Lower leg skin (tissue), 4 donors: ENCODE results near the gene SLC4A5. TPM values are rescaled to one million over a fixed set of nuclear protein-coding genes. Genes with fewer than 3 reads are reported as not detected.

Experiments used
- DNase-seq, 2 donors: peaks; one replicate each; pipeline ENCODE4 v3.0.0-alpha.2; 2019; ENCODE audit warnings: low spot score in 2 of 2
- H3K4me3 ChIP-seq: fragments of 200-600 bp; sonication (generic); 2 replicates; pipeline ENCODE4 v1.5.1; 2017; ENCODE audit warnings: mild to moderate bottlenecking, low read depth; ENCODE audit not compliant: poor library complexity, severe bottlenecking
- POLR2A ChIP-seq, 2 donors: fragments of 450-650 bp; IDR thresholded peaks; one replicate each; pipeline ENCODE4 v1.6.1; 2016 to 2017; ENCODE audit warnings: antibody characterized with exemption in 2 of 2, mild to moderate bottlenecking in 1 of 2, moderate library complexity in 1 of 2
- WGBS, 2 donors: methylation state at CpG; one replicate each; pipeline ENCODE4 v1.1.5; 2018; 5-methylcytosine and 5-hydroxymethylcytosine counted together
- intact Hi-C: fragments of 100-400 bp; cut with DNase I; formaldehyde crosslinking; loops from one replicate; pipeline ENCODE4 v1.15.0; 2023; ENCODE audit warnings: low total_unique reads
- total RNA-seq, 4 donors: library from RNA; depleted of rRNA; stranded (reverse); fragments of >200 nt; gene quantifications; one replicate each; pipeline ENCODE4 v1.1.0, GENCODE V29; 2016
- TF ChIP-seq, protein P1 (sequence below), 3 donors: fragments of 450-650 bp; IDR thresholded peaks; one replicate each; pipeline ENCODE4 v1.5.1; 2016; ENCODE audit warnings: antibody characterized with exemption in 3 of 3, mild to moderate bottlenecking in 3 of 3, moderate library complexity in 2 of 3

Gene SLC4A5
- total RNA-seq, 4 donors from 2014 or later, result 3.0 to 5.6 (median 3.7) TPM

DNA sequence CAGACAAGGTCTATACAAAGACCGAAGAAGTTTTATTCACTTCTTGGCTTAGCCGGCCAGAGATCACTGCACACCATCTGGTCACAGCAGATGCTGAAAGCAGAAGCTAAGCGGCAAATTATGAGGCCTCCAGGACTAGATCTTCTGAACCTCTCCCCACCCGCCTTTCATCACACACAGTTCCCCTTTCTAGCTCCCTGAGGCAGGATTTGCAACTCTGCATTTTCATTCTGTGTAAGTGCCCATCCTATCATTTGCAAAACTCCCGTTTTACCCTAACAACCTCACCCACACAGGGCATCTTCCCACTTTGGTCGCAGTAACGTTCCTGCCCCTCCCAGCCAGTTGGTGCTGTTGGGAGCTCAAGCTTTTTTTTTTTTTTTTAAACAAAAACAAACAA, 161.5 kb downstream of the SLC4A5 start:
- DNase-seq, result peak; percentile 64 to 71
- TF ChIP-seq, protein P1, sequence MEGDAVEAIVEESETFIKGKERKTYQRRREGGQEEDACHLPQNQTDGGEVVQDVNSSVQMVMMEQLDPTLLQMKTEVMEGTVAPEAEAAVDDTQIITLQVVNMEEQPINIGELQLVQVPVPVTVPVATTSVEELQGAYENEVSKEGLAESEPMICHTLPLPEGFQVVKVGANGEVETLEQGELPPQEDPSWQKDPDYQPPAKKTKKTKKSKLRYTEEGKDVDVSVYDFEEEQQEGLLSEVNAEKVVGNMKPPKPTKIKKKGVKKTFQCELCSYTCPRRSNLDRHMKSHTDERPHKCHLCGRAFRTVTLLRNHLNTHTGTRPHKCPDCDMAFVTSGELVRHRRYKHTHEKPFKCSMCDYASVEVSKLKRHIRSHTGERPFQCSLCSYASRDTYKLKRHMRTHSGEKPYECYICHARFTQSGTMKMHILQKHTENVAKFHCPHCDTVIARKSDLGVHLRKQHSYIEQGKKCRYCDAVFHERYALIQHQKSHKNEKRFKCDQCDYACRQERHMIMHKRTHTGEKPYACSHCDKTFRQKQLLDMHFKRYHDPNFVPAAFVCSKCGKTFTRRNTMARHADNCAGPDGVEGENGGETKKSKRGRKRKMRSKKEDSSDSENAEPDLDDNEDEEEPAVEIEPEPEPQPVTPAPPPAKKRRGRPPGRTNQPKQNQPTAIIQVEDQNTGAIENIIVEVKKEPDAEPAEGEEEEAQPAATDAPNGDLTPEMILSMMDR (IDR thresholded peaks at IDR 0.05), result no peak
- TF ChIP-seq POLR2A (IDR thresholded peaks at IDR 0.05), result no peak
- WGBS, 2 donors, result 36 to 38% methylated on average over 7 of the region's 7 CpGs
- intact Hi-C loops, result no loop called here
- no peak overlapping the region for H3K4me3 ChIP-seq

GRCh38 chr2:74179063-74179865, 164.0 kb downstream of the SLC4A5 start:
- no peak overlapping the region for H3K4me3 ChIP-seq
- 44 to 47% methylated on average over 25 of the region's 25 CpGs for WGBS, 2 donors
- no peak for DNase-seq
- TF ChIP-seq, protein P1 (IDR thresholded peaks at IDR 0.05), result no peak
- no peak for TF ChIP-seq POLR2A (IDR thresholded peaks at IDR 0.05)
- intact Hi-C loops, result no loop called here

GRCh38 chr2:74178211-74179062, 164.8 kb downstream of the SLC4A5 start, which contains the start of gene MOB1A:
Gene MOB1A, minus strand, starts transcription at chr2:74178879. Its CDS starts 205 bp downstream, at chr2:74178674.
- DNase-seq, result peak; percentile 97 to 99
- intact Hi-C loops, result no loop called here
- TF ChIP-seq, protein P1 (IDR thresholded peaks at IDR 0.05), result no peak
- peak in 1 of 2 donors; percentile 74 for TF ChIP-seq POLR2A (IDR thresholded peaks at IDR 0.05)
- WGBS, 2 donors, result 0 to 1% methylated on average over 60 to 71 of the region's 84 CpGs
- peak within 1 kb of the TSS; percentile 81 for H3K4me3 ChIP-seq

DNA sequence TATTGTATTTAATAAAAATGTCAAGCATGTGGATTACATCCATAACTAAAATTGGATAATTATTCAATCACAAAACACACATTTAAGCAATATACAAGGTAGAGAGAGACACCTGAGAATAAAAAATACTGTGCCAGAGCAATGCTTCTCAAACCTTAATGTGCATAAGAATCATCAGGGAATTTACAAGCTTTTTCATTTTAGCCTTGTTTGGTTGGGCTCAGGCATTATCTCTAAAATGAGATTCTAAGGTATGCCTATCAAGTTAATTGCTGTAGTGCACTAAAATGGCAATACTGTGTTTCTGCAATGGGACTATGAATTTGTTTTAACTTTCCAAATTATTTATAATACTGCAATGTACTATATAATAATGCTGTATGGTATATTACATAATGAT, 165.5 kb downstream of the SLC4A5 start:
- intact Hi-C loops, result no loop called here
- peak overlapping the region; percentile 81 for H3K4me3 ChIP-seq
- TF ChIP-seq, protein P1 (IDR thresholded peaks at IDR 0.05), result no peak
- no peak for TF ChIP-seq POLR2A (IDR thresholded peaks at IDR 0.05)
- no peak for DNase-seq

GRCh38 chr2:74174909-74175308, 168.3 kb downstream of the SLC4A5 start:
- intact Hi-C loops, result no loop called here
- DNase-seq, result no peak
- 70 to 88% methylated on average over 1 of the region's 1 CpG for WGBS, 2 donors
- no peak for TF ChIP-seq POLR2A (IDR thresholded peaks at IDR 0.05)
- TF ChIP-seq, protein P1 (IDR thresholded peaks at IDR 0.05), result no peak
- no peak overlapping the region for H3K4me3 ChIP-seq
